Keratinocyte (primary cell): ENCODE data around the gene RTP3.

ENCODE experiments used
- EZH2 ChIP-seq: IDR thresholded peaks from one replicate; pipeline ENCODE4 v1.6.1; 2012; ENCODE audit warnings: inconsistent platforms, mild to moderate bottlenecking, low read length, moderate library complexity
- TF ChIP-seq, protein P1 (sequence below), 3 experiments: IDR thresholded peaks in 1 of 3; conservative IDR thresholded peaks in 1 of 3; optimal IDR thresholded peaks in 1 of 3; 2 replicates in 2 of 3; 3 replicates in 1 of 3; pipeline versions ENCODE3 to v1.5.1; 2011; ENCODE audit warnings: low read length in 3 of 3, mild to moderate bottlenecking in 3 of 3, moderate library complexity in 2 of 3, control low read depth in 1 of 3, inconsistent platforms in 1 of 3; ENCODE audit not compliant: insufficient read depth in 2 of 3; ENCODE audit errors: extremely low read depth in 1 of 3

DNA sequence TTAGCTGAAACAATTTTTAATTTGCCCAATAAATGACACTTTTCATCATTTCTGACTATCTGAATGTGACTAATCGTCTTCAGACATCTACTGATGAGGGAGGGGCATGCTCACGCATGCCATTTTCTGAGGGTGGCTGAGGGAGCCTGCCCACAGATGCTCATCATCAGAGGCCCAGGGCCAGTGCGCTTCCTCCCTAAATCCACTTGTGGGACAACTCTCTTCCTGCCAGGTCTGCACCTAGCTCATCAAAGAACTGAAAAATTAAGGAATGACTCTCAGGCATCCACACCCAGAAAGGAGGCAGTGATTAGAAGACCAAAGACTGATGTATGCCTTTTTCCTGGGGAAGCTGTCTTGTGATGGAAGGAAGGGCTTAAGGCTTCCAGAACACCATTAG lies 22.8 kb downstream of the RTP3 start:
- no peak for TF ChIP-seq EZH2
- TF ChIP-seq, protein P1, sequence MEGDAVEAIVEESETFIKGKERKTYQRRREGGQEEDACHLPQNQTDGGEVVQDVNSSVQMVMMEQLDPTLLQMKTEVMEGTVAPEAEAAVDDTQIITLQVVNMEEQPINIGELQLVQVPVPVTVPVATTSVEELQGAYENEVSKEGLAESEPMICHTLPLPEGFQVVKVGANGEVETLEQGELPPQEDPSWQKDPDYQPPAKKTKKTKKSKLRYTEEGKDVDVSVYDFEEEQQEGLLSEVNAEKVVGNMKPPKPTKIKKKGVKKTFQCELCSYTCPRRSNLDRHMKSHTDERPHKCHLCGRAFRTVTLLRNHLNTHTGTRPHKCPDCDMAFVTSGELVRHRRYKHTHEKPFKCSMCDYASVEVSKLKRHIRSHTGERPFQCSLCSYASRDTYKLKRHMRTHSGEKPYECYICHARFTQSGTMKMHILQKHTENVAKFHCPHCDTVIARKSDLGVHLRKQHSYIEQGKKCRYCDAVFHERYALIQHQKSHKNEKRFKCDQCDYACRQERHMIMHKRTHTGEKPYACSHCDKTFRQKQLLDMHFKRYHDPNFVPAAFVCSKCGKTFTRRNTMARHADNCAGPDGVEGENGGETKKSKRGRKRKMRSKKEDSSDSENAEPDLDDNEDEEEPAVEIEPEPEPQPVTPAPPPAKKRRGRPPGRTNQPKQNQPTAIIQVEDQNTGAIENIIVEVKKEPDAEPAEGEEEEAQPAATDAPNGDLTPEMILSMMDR (optimal IDR thresholded peaks at IDR 0.05 in 1 of 3, IDR thresholded peaks at IDR 0.05 in 1 of 3, conservative IDR thresholded peaks at IDR 0.05 in 1 of 3; ENCODE audit: extremely low read depth in 1 of 3, insufficient read depth in 2 of 3, low read length in 3 of 3): no peak
